ENCODE data around the gene TRPT1. TPM values are rescaled to one million over a fixed set of nuclear protein-coding genes. Genes with fewer than 3 reads are reported as not detected.

Gene TRPT1
- total RNA-seq, 1 donor from 2014 or later: 29.4 TPM

DNA sequence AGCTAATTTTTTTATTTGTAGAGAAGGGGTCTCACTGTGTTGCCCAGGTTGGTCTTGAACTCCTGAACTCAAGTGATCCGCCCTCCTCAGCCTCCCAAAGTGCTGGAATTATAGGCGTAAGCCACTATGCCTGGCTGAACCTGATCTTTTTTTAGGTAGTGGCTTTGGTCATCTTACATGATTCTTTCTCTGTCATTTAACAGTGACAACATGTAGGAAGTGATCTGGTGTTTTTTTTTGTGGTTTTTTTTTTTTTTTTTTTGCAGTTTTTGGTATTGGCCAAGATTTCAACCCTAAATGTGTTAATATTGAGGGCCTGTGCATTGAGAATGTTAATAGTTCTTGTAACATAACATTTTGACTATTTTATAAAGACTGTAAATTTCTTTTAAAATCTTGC is 27.5 kb downstream of the TRPT1 start:
- Histone ChIP-seq H3K27ac (ENCODE audit: low read depth, low read length) (no peak overlapping the region), H3K9me3 (ENCODE audit: insufficient read depth, low read depth, low read length) (no peaks in the 10 kb centered on the region), H3K4me3 (ENCODE audit: insufficient read depth, low read depth, low read length) (no peak overlapping the region), H3K79me2 (ENCODE audit: insufficient read depth, low read length) (peaks cover 12% of the 10 kb centered on the region), H4K20me1 (ENCODE audit: insufficient read depth, low read length) (peaks cover 46% of the 10 kb centered on the region), H3K4me2 (ENCODE audit: low read length) (no peak overlapping the region), H3K4me1 (ENCODE audit: insufficient read depth, low read length) (no peaks in the 10 kb centered on the region), H3K36me3 (ENCODE audit: insufficient read depth, low read length) (peaks cover 73% of the 10 kb centered on the region), H3K9ac (ENCODE audit: low read length) (no peak overlapping the region), H2AFZ (ENCODE audit: low read depth, low read length) (no peak overlapping the region), H3K27me3 (ENCODE audit: insufficient read depth, low read length) (no peaks in the 10 kb centered on the region)
- H3K4me3 Mint-ChIP-seq (ENCODE audit: unreplicated experiment): peak overlapping the region; percentile 20
- peaks cover 28% of the 10 kb centered on the region for H3K36me3 Mint-ChIP-seq (ENCODE audit: low read depth, unreplicated experiment)
- DNase-seq (ENCODE audit: low read depth) (no peak), FAIRE-seq (no peak)
- no peak overlapping the region for H3K27ac Mint-ChIP-seq (ENCODE audit: unreplicated experiment)
- H3K27me3 Mint-ChIP-seq (ENCODE audit: low read depth, unreplicated experiment): no peaks in the 10 kb centered on the region
- no peaks in the 10 kb centered on the region for H3K9me3 Mint-ChIP-seq (ENCODE audit: unreplicated experiment)
- H3K4me1 Mint-ChIP-seq (ENCODE audit: low read depth, unreplicated experiment): peaks cover 14% of the 10 kb centered on the region
- TF ChIP-seq, protein P1, sequence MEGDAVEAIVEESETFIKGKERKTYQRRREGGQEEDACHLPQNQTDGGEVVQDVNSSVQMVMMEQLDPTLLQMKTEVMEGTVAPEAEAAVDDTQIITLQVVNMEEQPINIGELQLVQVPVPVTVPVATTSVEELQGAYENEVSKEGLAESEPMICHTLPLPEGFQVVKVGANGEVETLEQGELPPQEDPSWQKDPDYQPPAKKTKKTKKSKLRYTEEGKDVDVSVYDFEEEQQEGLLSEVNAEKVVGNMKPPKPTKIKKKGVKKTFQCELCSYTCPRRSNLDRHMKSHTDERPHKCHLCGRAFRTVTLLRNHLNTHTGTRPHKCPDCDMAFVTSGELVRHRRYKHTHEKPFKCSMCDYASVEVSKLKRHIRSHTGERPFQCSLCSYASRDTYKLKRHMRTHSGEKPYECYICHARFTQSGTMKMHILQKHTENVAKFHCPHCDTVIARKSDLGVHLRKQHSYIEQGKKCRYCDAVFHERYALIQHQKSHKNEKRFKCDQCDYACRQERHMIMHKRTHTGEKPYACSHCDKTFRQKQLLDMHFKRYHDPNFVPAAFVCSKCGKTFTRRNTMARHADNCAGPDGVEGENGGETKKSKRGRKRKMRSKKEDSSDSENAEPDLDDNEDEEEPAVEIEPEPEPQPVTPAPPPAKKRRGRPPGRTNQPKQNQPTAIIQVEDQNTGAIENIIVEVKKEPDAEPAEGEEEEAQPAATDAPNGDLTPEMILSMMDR (IDR thresholded peaks at IDR 0.05; ENCODE audit: insufficient read depth, low read depth, low read length): no peak
- no peak for TF ChIP-seq EZH2 (IDR thresholded peaks at IDR 0.05; ENCODE audit: insufficient read depth, low read length)

DNA sequence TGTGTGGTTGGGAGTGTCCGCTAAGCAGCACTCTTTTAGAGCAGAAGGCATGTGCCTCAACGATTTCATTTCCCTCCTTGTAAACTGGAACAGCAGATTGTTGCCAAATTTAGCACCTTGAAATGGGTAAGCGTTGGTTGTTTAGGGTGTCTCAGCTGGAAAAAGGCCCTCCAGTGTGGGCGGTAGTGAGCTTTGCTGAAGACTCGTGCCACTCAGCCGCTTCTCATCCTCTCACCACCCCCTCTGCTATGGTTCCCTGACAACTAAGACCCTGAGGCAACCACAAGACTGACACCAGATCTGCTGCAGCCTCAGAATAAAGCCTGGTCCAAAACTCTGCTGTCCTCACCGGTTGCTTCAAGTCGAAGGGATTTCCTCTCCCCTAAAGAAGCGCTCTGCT is 29.4 kb downstream of the TRPT1 start:
- Mint-ChIP-seq H3K4me3 (ENCODE audit: unreplicated experiment) (no peak overlapping the region), H3K9me3 (ENCODE audit: unreplicated experiment) (no peaks in the 10 kb centered on the region), H3K27ac (ENCODE audit: unreplicated experiment) (no peak overlapping the region), H3K4me1 (ENCODE audit: low read depth, unreplicated experiment) (peaks cover 8% of the 10 kb centered on the region), H3K36me3 (ENCODE audit: low read depth, unreplicated experiment) (peaks cover 21% of the 10 kb centered on the region), H3K27me3 (ENCODE audit: low read depth, unreplicated experiment) (no peaks in the 10 kb centered on the region)
- no peak overlapping the region for H3K4me3 ChIP-seq (ENCODE audit: insufficient read depth, low read depth, low read length)
- peaks cover 31% of the 10 kb centered on the region for H3K79me2 ChIP-seq (ENCODE audit: insufficient read depth, low read length)
- DNase-seq (ENCODE audit: low read depth): no peak
- H2AFZ ChIP-seq (ENCODE audit: low read depth, low read length): no peak overlapping the region
- no peaks in the 10 kb centered on the region for H3K4me1 ChIP-seq (ENCODE audit: insufficient read depth, low read length)
- no peak overlapping the region for H3K27ac ChIP-seq (ENCODE audit: low read depth, low read length)
- no peak overlapping the region for H3K4me2 ChIP-seq (ENCODE audit: low read length)
- TF ChIP-seq, protein P1 (IDR thresholded peaks at IDR 0.05; ENCODE audit: insufficient read depth, low read depth, low read length): no peak
- no peak for TF ChIP-seq EZH2 (IDR thresholded peaks at IDR 0.05; ENCODE audit: insufficient read depth, low read length)
- no peaks in the 10 kb centered on the region for H3K9me3 ChIP-seq (ENCODE audit: insufficient read depth, low read depth, low read length)
- H3K36me3 ChIP-seq (ENCODE audit: insufficient read depth, low read length): peaks cover 67% of the 10 kb centered on the region
- H4K20me1 ChIP-seq (ENCODE audit: insufficient read depth, low read length): peaks cover 50% of the 10 kb centered on the region
- H3K27me3 ChIP-seq (ENCODE audit: insufficient read depth, low read length): no peaks in the 10 kb centered on the region
- H3K9ac ChIP-seq (ENCODE audit: low read length): no peak overlapping the region
- no peak for FAIRE-seq

DNA sequence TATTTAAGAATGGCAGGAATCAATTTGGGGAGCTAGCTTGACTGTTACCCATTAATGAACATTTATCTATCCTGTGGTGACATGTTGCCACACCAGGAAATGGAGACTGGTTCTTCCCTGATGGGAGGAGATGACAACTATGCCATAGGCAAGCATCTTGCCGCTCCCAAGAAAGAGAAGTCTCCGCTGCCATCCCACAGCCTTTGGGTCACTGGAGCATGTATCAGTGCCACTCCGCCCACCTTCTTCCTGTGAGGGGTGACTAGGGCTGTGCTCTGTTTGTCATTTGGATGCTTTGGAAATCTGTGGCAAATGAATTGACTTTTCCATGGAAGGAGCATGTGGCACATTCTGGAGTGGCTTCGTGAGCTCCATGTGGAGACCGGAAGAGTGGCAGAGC is 33.6 kb downstream of the TRPT1 start:
- Histone ChIP-seq H3K4me2 (ENCODE audit: low read length) (no peak overlapping the region), H3K9ac (ENCODE audit: low read length) (no peak overlapping the region), H3K36me3 (ENCODE audit: insufficient read depth, low read length) (peaks cover 49% of the 10 kb centered on the region), H3K79me2 (ENCODE audit: insufficient read depth, low read length) (peaks cover 45% of the 10 kb centered on the region), H3K27ac (ENCODE audit: low read depth, low read length) (no peak overlapping the region), H2AFZ (ENCODE audit: low read depth, low read length) (no peak overlapping the region), H3K4me1 (ENCODE audit: insufficient read depth, low read length) (no peaks in the 10 kb centered on the region), H3K27me3 (ENCODE audit: insufficient read depth, low read length) (no peaks in the 10 kb centered on the region), H4K20me1 (ENCODE audit: insufficient read depth, low read length) (peaks cover 57% of the 10 kb centered on the region), H3K4me3 (ENCODE audit: insufficient read depth, low read depth, low read length) (no peak overlapping the region), H3K9me3 (ENCODE audit: insufficient read depth, low read depth, low read length) (no peaks in the 10 kb centered on the region)
- H3K27ac Mint-ChIP-seq (ENCODE audit: unreplicated experiment): no peak overlapping the region
- DNase-seq (ENCODE audit: low read depth): no peak
- FAIRE-seq: no peak
- no peaks in the 10 kb centered on the region for H3K27me3 Mint-ChIP-seq (ENCODE audit: low read depth, unreplicated experiment)
- peaks cover 8% of the 10 kb centered on the region for H3K4me1 Mint-ChIP-seq (ENCODE audit: low read depth, unreplicated experiment)
- peaks cover 22% of the 10 kb centered on the region for H3K36me3 Mint-ChIP-seq (ENCODE audit: low read depth, unreplicated experiment)
- no peaks in the 10 kb centered on the region for H3K9me3 Mint-ChIP-seq (ENCODE audit: unreplicated experiment)
- peak overlapping the region; percentile 15 for H3K4me3 Mint-ChIP-seq (ENCODE audit: unreplicated experiment)
- TF ChIP-seq, protein P1 (IDR thresholded peaks at IDR 0.05; ENCODE audit: insufficient read depth, low read depth, low read length): no peak
- no peak for TF ChIP-seq EZH2 (IDR thresholded peaks at IDR 0.05; ENCODE audit: insufficient read depth, low read length)
